Effector CD4-positive, alpha-beta T cell (primary cell): ENCODE results near the gene TMEM147.

Source experiments
- DNase-seq: peaks from one replicate; pipeline ENCODE4 v3.0.0-alpha.2; 2020

The TMEM147 gene

GRCh38 chr19:35549174-35549788 is 3.9 kb downstream of the TMEM147 start:
- peak; percentile 50 for DNase-seq

GRCh38 chr19:35549879-35550523 is 4.6 kb downstream of the TMEM147 start:
- DNase-seq: no peak

- DNase-seq: no peak
These were observed 5.8 kb downstream of the TMEM147 start for GRCh38 chr19:35551091-35551810.

DNA sequence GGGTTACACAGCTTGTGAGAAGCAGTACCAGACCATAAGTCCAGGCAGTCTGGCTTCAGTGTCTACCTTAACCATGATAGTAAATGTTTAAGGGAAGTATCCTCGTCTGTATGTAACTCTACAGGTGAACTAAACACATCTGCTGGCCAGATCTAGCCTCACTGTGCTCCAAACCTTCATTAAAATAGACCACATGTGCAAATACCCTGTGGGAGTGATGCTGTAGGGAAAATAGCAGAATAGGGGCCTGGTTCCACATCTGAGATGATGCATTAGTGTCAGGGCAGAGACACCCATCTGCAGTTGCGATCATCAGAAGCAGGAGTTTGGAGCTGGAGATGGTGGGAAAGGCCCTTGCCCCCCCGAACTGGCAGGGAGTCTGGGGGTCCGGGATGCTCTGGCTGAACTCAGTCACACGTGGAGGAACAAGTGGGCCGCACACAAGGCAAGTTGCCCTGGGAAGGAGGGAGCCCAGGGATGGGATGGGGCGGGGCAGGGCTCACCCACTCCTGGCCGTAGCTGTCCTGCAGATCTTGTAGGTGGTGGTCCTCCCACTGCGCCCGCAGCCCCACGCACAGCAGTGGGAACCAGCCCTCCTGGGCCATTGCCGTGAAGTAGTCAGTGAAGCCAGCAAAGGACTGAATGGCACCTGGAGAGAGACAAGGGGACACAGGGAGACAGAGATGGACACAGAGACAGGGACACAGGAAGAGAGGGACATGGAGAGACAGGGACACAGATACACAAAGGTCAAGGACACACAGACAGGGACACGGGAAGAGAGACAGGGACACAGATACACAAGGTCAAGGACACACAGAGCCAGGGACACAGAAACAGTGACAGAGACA is 7.3 kb downstream of the TMEM147 start:
- no peak for DNase-seq

GRCh38 chr19:35553385-35554000 is 8.1 kb downstream of the TMEM147 start:
- no peak for DNase-seq

DNA sequence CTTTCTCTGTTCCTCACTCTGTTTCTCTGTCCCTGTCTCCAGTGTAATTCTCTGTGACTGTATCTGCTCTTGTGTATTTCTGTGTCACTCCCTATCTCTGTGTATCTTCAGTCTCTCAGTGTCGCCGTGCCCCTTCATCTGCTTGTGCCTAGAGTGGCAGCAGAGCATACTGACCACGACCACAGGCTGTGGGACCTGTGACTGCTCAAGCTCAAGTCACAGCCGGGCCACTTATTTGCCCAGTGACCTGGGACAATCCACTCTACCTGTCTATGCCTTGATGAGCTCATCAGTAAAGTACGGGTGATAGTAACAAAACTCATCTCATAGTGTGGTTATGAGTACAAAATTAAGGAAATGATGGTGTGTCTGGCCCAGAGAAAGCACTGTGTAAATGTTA is 8.7 kb downstream of the TMEM147 start:
- no peak for DNase-seq

- no peak for DNase-seq
These were observed 10.0 kb downstream of the TMEM147 start for GRCh38 chr19:35555301-35556005.

DNA sequence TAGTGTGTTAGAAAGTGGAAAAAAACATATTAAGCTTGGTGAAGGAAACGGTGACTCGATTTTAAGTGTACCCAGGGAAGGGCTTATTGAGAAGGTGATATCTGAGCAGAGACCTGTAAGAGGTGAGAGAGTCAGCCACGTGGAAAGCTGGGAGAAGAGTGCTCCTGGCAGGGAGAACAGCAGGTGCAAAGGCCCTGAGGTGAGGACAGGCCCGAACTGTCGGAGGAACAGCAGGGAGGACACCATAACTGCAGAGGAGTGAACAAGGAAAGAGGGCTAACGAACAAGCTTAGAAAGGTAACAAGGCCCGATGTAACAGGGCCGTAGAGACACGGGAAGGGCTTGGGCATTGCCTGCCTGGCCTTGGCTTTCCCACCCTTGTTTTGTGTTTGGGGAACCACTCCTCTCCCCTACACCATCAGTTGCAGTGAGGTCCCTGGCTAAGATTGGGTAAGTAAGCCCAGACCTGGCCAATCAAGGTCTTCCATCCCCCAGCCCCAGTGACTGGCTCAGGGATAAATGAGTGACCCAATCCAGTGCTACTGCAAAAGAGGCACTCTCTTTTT is 10.7 kb downstream of the TMEM147 start:
- DNase-seq: no peak

DNA sequence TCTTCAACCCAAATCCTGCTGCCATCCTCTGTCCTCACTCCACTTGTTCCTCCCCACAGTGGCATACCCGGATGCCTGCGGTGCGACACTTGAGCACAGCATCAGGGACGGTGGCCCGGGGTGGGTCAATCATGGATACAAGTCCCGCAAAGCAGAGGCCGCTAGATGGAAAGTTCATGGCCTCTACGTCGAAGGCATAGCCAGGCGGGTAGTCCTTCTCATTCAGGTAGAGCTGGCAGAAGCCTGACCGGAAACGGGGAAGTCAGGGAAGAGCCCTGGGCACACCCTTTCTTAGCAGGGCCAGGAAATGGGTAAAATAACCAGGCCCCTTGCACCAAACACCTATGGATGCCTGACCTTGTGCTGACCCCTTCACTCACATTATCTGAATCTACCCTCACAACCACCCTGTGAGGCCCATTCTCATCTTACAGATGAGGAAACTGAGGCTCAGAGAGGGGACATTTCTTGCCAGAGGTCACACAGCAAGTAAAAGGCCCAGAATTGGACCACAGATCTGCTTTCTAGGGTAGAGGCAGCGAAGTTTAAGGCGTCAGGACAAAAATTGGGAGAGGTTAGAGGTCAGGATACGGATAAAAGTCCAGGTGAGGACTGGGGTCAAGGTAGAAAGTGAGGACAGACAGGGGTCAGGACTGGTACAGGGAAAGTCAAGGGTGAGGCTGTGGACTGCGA is 11.6 kb downstream of the TMEM147 start:
- no peak for DNase-seq

DNA sequence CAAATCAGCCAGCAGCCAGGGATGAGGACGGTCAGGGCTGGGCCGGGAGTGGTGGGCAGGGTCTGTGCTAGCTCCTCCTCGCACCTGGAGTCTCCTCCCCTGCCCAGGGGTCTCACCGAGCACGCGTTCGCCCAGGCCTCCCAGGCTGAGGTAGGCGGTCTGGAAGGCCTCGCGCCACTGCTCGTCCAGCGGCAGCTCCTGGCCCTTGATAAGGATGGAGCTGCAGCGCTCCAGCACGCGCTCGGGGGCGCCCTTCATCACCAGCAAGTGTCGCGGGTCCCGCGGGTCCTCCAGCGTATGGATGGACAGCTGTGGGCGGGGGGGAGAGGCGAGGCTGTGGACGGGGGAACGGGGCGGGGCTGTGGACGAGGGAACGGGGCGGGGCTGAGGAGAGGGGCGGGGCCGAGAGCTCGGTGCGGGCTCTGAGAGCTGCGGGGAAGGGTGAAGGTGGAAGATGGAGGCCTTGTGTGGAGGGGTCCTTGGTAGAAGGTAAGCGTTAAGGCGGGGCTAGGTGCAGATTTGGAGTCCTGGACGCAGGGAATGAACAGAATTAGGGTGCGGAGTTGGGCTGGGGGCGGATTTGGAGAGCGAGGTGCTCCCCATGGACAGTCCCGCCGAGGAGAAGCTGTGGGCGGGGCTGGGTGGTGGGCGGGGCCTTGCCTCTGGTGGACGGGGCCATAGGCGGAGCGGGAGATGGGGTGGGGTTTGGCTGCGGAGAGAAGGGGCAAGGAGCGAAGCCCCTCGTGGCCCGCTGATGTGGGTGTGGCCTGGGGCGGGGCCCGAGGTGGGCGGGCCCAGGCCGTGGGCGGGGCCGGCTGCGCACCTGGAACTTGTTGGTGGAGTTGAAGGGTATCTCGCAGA is 12.3 kb downstream of the TMEM147 start:
- peak; percentile 31 for DNase-seq

- DNase-seq: no peak
These were observed 13.2 kb downstream of the TMEM147 start for GRCh38 chr19:35558400-35559280.

- no peak for DNase-seq
These were observed 13.8 kb downstream of the TMEM147 start for GRCh38 chr19:35559281-35559659.

DNA sequence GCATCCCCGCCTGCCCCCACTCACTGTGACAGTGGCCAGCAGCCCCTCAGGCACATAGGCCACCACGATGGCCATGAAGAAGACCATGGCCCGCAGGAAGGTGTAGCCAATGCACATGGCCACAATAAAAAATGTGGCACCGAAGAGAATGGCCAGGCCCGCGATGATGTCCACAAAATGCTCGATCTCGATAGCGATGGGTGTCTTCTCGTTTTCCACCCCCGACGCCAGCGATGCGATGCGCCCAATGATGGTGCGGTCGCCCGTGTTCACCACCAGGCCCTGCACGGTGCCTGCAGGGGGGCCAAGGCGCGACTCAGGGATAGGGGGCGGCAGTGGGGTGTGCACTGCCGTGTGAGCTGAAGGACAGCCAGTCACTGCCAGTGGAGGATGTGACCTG is 14.4 kb downstream of the TMEM147 start:
- no peak for DNase-seq

- no peak for DNase-seq
These were observed 14.8 kb downstream of the TMEM147 start for GRCh38 chr19:35560271-35560670.

GRCh38 chr19:35560677-35561076 is 15.3 kb downstream of the TMEM147 start:
- DNase-seq: no peak

- no peak for DNase-seq
These were observed 16.0 kb downstream of the TMEM147 start for GRCh38 chr19:35561436-35561835.

GRCh38 chr19:35562336-35562735 is 16.9 kb downstream of the TMEM147 start:
- DNase-seq: no peak

DNA sequence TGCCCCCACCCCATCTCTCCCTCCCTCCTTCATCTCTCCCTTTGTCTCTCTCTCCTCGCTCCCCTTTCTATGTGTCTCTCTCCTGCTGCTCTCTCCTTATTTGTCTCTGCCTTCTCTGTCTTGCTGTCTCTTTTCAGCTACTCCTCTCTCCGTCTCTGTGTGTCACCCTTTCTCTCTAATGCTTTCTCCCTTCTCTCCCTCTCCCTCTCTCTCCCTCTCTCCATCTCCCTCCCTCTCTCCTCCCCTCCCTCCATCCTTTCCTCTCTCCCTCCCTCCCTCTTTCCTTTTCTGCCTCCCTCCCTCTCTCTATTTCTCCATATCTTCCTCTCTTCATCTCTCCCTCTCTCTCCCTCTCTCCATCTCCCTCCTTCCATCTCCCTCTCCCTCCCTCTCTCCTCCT is 17.4 kb downstream of the TMEM147 start:
- DNase-seq: no peak

- no peak for DNase-seq
These were observed 17.9 kb downstream of the TMEM147 start, which contains the start of gene ATP4A for GRCh38 chr19:35563207-35563829. TSS of gene ATP4A (minus strand) at chr19:35563658. CDS start at chr19:35563629, 29 bp downstream.
